ENCODE data around the gene GRN. TPM values are rescaled to one million over a fixed set of nuclear protein-coding genes. Genes with fewer than 3 reads are reported as not detected.

GRN gene
- total and polyA plus RNA-seq, 2 of the 13 experiments (the other 11 are each of a cell fraction or from before 2014, with no cell fraction given), result 86.6 to 143 TPM

DNA sequence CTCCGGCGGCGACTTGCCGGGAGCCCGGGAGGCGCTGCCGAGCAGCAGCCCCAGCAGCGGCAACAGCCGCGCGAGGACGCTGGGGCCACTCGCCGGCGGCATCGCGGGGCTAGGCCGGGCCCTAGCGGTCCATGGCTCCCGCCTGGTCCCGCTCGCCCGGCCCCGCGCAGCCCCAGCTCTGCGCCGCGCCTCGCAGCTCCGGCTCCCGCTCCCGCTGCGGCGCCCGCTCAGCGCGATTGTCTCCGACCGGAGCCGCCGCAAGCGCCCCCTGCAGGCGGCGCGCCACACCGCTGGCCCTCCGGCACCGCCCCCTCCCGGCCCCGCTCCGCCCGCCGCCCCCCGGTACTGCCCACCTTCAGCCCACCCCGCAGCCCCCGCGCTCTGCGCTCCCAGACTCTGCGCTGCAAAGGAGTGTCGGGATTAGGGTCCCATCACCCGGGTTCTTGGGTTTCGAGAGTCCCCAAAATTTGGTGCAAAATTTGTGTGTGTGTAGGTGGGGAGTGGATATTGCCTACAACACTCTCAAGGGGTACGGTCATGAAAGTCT lies 18.6 kb downstream of the GRN start, which contains the start of gene FAM171A2 (continued):
- TF ChIP-seq ZNF263 (CRISPR knock-in tag; IDR thresholded peaks at IDR 0.05) (0 out of 2 replicates have a peak, but pooled peaks have one; percentile 57), NRL (CRISPR knock-in tag; IDR thresholded peaks at IDR 0.05; ENCODE audit: borderline replicate concordance) (no peak), NFE2L2 (IDR thresholded peaks at IDR 0.05; ENCODE audit: low read length) (no peak), MEIS1 (CRISPR knock-in tag; IDR thresholded peaks at IDR 0.05; ENCODE audit: borderline replicate concordance) (no peak), SMAD3 (CRISPR knock-in tag; IDR thresholded peaks at IDR 0.05) (no peak), ZNF326 (CRISPR knock-in tag; IDR thresholded peaks at IDR 0.05; ENCODE audit: borderline replicate concordance) (no peak), BRD4 (CRISPR knock-in tag; IDR thresholded peaks at IDR 0.05) (no peak), ETV6 (CRISPR knock-in tag; conservative IDR thresholded peaks at IDR 0.05) (no peak), SIN3A (IDR thresholded peaks at IDR 0.05; ENCODE audit: borderline replicate concordance, low read depth, low read length) (0 out of 2 replicates have a peak, but pooled peaks have one; percentile 51), ZNF629 (CRISPR knock-in tag; conservative IDR thresholded peaks at IDR 0.05) (no peak), SALL2 (CRISPR knock-in tag; IDR thresholded peaks at IDR 0.05) (peak; percentile 52; the same call in 1 of the 2 replicates), HCFC1 (IDR thresholded peaks at IDR 0.05; ENCODE audit: low read depth, low read length) (no peak), MIER3 (CRISPR knock-in tag; IDR thresholded peaks at IDR 0.05; ENCODE audit: borderline replicate concordance) (no peak), ZSCAN31 (CRISPR knock-in tag; IDR thresholded peaks at IDR 0.05; ENCODE audit: low read depth) (no peak), ZXDC (CRISPR knock-in tag; IDR thresholded peaks at IDR 0.05) (no peak), FOXK1 (CRISPR knock-in tag; IDR thresholded peaks at IDR 0.05; ENCODE audit: borderline replicate concordance, low read depth) (no peak), GATA4 (IDR thresholded peaks at IDR 0.05; ENCODE audit: borderline replicate concordance, low read depth) (no peak)
- TF ChIP-seq, protein P1, sequence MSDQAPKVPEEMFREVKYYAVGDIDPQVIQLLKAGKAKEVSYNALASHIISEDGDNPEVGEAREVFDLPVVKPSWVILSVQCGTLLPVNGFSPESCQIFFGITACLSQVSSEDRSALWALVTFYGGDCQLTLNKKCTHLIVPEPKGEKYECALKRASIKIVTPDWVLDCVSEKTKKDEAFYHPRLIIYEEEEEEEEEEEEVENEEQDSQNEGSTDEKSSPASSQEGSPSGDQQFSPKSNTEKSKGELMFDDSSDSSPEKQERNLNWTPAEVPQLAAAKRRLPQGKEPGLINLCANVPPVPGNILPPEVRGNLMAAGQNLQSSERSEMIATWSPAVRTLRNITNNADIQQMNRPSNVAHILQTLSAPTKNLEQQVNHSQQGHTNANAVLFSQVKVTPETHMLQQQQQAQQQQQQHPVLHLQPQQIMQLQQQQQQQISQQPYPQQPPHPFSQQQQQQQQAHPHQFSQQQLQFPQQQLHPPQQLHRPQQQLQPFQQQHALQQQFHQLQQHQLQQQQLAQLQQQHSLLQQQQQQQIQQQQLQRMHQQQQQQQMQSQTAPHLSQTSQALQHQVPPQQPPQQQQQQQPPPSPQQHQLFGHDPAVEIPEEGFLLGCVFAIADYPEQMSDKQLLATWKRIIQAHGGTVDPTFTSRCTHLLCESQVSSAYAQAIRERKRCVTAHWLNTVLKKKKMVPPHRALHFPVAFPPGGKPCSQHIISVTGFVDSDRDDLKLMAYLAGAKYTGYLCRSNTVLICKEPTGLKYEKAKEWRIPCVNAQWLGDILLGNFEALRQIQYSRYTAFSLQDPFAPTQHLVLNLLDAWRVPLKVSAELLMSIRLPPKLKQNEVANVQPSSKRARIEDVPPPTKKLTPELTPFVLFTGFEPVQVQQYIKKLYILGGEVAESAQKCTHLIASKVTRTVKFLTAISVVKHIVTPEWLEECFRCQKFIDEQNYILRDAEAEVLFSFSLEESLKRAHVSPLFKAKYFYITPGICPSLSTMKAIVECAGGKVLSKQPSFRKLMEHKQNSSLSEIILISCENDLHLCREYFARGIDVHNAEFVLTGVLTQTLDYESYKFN (CRISPR knock-in tag; conservative IDR thresholded peaks at IDR 0.05), result no peak
- TF ChIP-seq, protein P2, sequence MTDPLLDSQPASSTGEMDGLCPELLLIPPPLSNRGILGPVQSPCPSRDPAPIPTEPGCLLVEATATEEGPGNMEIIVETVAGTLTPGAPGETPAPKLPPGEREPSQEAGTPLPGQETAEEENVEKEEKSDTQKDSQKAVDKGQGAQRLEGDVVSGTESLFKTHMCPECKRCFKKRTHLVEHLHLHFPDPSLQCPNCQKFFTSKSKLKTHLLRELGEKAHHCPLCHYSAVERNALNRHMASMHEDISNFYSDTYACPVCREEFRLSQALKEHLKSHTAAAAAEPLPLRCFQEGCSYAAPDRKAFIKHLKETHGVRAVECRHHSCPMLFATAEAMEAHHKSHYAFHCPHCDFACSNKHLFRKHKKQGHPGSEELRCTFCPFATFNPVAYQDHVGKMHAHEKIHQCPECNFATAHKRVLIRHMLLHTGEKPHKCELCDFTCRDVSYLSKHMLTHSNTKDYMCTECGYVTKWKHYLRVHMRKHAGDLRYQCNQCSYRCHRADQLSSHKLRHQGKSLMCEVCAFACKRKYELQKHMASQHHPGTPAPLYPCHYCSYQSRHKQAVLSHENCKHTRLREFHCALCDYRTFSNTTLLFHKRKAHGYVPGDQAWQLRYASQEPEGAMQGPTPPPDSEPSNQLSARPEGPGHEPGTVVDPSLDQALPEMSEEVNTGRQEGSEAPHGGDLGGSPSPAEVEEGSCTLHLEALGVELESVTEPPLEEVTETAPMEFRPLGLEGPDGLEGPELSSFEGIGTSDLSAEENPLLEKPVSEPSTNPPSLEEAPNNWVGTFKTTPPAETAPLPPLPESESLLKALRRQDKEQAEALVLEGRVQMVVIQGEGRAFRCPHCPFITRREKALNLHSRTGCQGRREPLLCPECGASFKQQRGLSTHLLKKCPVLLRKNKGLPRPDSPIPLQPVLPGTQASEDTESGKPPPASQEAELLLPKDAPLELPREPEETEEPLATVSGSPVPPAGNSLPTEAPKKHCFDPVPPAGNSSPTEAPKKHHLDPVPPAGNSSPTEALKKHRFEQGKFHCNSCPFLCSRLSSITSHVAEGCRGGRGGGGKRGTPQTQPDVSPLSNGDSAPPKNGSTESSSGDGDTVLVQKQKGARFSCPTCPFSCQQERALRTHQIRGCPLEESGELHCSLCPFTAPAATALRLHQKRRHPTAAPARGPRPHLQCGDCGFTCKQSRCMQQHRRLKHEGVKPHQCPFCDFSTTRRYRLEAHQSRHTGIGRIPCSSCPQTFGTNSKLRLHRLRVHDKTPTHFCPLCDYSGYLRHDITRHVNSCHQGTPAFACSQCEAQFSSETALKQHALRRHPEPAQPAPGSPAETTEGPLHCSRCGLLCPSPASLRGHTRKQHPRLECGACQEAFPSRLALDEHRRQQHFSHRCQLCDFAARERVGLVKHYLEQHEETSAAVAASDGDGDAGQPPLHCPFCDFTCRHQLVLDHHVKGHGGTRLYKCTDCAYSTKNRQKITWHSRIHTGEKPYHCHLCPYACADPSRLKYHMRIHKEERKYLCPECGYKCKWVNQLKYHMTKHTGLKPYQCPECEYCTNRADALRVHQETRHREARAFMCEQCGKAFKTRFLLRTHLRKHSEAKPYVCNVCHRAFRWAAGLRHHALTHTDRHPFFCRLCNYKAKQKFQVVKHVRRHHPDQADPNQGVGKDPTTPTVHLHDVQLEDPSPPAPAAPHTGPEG (CRISPR knock-in tag; IDR thresholded peaks at IDR 0.05), result peak; percentile 26; the same call in 1 of the 2 replicates
